Choroid plexus epithelial cell (primary cell): ENCODE measurements around the gene ARHGEF7.

Experiments
- DNase-seq: peaks from one replicate; pipeline ENCODE4 v3.0.0-alpha.2; 2010; ENCODE audit warnings: low read depth
- H3K4me3 ChIP-seq: 2 replicates; pipeline ENCODE4 v1.5.1; 2011; ENCODE audit warnings: low read depth, mild to moderate bottlenecking, control low read depth, low read length, moderate library complexity
- TF ChIP-seq, protein P1 (sequence below): conservative IDR thresholded peaks from 2 replicates; pipeline ENCODE4 v1.5.1; 2011; ENCODE audit warnings: low read depth, mild to moderate bottlenecking, control low read depth, inconsistent platforms, low read length, moderate library complexity

The ARHGEF7 gene

DNA sequence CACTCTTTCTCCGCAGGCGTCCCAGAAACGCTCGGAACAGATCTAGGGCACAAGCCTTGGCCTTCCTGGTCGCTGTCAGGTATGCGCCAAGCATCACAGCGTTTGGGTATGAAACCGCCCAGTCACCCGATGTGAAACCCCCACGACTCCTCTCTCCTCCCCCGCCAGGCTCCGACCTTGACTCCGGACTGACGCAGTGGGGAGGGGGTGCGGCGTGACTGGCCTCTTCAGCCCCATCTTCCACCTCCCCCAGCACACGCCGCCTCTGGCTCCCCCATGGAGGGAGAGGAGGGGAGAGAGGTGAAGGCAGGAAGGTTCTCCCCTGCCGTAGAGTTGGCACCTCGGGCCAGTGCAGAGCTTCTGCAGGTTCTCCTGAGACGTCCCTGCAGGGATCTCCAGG, 22.0 kb upstream of the ARHGEF7 start:
- DNase-seq: no peak
- TF ChIP-seq, protein P1, sequence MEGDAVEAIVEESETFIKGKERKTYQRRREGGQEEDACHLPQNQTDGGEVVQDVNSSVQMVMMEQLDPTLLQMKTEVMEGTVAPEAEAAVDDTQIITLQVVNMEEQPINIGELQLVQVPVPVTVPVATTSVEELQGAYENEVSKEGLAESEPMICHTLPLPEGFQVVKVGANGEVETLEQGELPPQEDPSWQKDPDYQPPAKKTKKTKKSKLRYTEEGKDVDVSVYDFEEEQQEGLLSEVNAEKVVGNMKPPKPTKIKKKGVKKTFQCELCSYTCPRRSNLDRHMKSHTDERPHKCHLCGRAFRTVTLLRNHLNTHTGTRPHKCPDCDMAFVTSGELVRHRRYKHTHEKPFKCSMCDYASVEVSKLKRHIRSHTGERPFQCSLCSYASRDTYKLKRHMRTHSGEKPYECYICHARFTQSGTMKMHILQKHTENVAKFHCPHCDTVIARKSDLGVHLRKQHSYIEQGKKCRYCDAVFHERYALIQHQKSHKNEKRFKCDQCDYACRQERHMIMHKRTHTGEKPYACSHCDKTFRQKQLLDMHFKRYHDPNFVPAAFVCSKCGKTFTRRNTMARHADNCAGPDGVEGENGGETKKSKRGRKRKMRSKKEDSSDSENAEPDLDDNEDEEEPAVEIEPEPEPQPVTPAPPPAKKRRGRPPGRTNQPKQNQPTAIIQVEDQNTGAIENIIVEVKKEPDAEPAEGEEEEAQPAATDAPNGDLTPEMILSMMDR: no peak
- H3K4me3 ChIP-seq: no peak overlapping the region

DNA sequence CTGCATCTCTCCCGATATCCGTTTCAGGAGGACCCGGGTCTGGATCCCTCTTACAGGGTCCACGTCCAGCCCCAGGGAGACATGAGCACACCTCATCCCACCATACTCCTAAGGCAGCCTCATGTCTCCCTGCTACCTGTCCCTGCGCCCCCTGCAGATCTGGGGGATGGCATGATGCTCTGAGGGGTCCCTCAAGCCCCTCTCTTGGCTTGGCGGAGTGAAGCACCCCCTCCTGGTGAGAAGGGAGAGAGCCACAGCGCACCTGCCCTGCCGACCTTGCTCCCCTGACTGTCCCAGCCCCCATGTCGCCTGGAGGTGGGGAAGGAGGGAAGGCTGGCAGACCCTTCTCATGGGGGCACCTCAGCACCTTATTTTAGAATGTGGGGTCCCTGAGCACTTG, 21.5 kb upstream of the ARHGEF7 start:
- TF ChIP-seq, protein P1: no peak
- no peak for DNase-seq
- no peak overlapping the region for H3K4me3 ChIP-seq

DNA sequence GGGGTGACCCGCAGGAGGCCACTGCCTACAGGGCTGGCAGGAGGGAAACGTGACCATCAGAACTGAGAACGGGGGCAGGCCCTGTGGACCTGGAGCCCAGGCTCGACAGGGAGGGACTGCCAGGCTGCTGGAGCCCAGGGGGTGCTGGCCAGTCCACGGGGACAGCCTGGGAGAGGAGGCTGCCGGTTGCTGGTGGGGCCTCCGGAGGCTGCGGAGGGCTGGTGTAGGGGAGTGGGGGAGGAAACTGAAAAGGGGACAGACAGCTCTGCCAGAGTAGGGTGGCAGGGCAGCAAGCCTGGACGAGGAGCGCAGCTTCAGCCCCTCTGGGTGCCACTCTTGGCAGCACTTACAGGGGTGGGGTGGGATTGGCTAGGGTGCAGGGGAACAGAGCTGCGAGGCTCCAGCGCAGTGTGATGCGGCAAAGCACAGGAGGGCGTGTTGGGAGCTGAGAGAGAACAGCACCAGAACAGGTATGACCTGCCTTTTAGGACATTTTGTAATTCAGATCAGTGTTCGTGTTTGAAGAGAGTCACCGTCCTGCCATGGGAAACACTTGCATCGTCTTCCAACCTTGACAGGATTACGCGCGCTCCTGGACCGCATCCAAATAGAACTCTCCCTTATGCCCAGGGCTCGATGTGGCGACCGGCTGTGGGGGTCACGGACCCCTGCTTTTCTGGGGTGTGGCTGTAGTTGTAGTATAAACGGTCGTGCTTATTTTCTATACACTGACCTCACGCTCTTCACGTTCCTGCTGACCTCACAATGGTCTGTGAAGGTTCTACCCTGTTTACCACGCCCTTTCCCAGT, 19.9 kb upstream of the ARHGEF7 start:
- no peak overlapping the region for H3K4me3 ChIP-seq
- no peak for DNase-seq
- TF ChIP-seq, protein P1: no peak

DNA sequence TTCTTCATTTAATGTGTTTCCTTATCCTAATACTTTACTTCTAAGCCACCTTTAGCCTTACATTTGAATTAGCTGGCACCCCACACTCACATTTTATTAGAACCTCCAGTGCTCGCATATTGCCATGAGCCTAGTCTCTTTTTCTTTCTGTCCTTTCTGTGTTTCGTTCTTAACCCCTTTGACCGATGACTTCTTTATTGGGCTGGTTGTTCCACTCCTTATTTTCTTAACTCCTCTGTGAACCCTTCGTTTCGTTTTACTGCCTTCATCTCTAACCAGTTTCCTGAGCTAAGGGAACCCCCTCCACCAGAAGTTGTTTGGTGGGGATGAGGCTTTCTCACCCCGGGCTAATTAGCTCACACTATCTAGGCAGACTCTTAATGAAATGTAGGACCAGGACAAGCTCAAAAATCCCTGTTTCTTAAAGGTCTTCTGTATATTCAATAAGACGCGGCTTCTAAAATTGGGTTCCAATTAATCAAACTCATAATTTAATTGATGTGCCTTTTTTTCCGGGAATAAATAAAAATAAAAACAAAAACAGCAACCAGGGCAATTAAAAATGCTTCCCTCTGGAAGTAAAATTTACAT, 19.1 kb upstream of the ARHGEF7 start:
- DNase-seq: no peak
- TF ChIP-seq, protein P1: no peak

DNA sequence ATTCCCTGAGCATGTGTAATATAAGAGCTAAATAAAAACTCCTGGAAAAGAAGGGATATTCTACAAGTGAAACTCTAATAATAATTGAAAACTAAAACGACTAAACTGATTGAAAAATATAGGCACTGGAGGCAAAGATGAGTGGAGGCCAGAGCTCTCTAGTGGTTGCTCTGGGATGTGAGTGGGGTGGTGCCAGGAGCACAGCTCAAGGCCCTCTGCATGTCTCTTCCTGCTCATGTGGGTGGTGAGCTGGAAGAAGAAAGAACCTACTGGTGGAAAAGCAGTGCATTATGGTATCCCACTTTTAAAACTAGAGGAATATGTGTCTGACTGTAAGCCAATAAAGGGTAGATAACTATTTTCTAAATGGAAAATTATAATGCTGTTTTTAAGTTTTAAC, 15.8 kb upstream of the ARHGEF7 start:
- TF ChIP-seq, protein P1: peak; percentile 11
- no peak overlapping the region for H3K4me3 ChIP-seq
- peak; percentile 5 for DNase-seq

More for the DNA sequence above, 19.1 kb upstream of the ARHGEF7 start:
- H3K4me3 ChIP-seq: no peak overlapping the region

DNA sequence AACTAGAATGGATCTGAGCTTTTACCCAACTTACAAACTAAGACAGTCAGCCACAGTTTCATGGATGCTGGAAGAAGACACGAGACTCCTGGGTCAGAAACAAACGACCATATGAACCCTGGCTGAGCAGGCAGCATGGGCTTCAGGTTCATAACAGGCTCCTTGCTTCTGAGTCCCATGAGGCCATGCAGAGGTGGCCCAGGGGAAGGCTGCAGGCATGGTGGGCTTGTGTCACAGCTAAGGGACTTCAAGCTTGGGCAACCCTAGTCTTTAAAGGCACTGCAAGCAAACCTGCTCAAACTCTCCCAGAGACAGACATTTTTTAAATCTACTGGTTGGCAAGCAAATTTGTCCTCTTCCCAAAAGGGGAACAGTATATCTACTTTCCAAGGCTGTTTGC, 5.1 kb upstream of the ARHGEF7 start:
- TF ChIP-seq, protein P1: no peak
- DNase-seq: no peak
- no peak overlapping the region for H3K4me3 ChIP-seq
